A549 treated with DMSO at 1 μM for 4 hours (cell line): Measurements from ENCODE around the gene TRMT5. TPM values are rescaled to one million over a fixed set of nuclear protein-coding genes. Genes with fewer than 3 reads are reported as not detected.

Experiments used
- total RNA-seq: library from RNA; stranded (reverse); fragments of 200-300 nt; extraction: Qiagen RNA extraction; gene quantifications from 5 replicates; pipeline ENCODE4 v1.2.3, GENCODE V29; 2022; ENCODE audit warnings: low read depth

TRMT5 gene
- 14.4 to 19.3 TPM (median 16.4 TPM) in 5 replicates for total RNA-seq

GRCh38 chr14:60980811-60981632 is at the start of gene TRMT5, which contains the start of gene SLC38A6:
Gene TRMT5, minus strand, starts transcription at chr14:60981079. Its CDS starts 106 bp downstream, at chr14:60980973.
Gene SLC38A6, plus strand, starts transcription at chr14:60981245. Its CDS starts 33 bp downstream, at chr14:60981278.

Other genes with a start within 250 kb of the TRMT5 start
- gene MNAT1, start 246.3 kb downstream of the TRMT5 start, total RNA-seq: 39.6 to 47.8 TPM (median 43.4 TPM) in 5 replicates
- gene SLC38A6, start 166 bp upstream of the TRMT5 start, total RNA-seq: 17.5 to 24.0 TPM (median 23.3 TPM) in 5 replicates